GM12872 (cell line): ENCODE results near the gene AKNA.

Source experiments
- TF ChIP-seq, protein P1 (sequence below): IDR thresholded peaks from 3 replicates; pipeline ENCODE4 v1.5.1; 2011; ENCODE audit warnings: low read depth, mild to moderate bottlenecking, low read length, moderate library complexity; ENCODE audit not compliant: insufficient read depth

The AKNA gene

DNA sequence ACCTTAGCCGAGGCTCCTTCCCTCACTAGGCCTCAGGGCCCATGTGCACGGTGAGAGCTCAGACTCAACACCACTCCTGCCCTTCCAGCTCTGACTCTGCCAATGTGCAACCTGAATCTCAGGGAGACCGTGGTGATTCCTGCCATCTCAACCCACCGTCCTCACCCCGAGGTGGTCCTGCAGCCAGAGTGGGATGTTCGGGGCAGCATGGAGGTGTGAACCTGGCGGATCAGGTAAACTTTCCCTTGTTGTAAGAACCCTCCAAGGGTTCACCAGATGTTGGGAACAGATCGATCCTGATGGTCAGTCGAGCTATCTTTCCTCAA is 538 bp upstream of the AKNA start:
- TF ChIP-seq, protein P1, sequence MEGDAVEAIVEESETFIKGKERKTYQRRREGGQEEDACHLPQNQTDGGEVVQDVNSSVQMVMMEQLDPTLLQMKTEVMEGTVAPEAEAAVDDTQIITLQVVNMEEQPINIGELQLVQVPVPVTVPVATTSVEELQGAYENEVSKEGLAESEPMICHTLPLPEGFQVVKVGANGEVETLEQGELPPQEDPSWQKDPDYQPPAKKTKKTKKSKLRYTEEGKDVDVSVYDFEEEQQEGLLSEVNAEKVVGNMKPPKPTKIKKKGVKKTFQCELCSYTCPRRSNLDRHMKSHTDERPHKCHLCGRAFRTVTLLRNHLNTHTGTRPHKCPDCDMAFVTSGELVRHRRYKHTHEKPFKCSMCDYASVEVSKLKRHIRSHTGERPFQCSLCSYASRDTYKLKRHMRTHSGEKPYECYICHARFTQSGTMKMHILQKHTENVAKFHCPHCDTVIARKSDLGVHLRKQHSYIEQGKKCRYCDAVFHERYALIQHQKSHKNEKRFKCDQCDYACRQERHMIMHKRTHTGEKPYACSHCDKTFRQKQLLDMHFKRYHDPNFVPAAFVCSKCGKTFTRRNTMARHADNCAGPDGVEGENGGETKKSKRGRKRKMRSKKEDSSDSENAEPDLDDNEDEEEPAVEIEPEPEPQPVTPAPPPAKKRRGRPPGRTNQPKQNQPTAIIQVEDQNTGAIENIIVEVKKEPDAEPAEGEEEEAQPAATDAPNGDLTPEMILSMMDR: no peak

DNA sequence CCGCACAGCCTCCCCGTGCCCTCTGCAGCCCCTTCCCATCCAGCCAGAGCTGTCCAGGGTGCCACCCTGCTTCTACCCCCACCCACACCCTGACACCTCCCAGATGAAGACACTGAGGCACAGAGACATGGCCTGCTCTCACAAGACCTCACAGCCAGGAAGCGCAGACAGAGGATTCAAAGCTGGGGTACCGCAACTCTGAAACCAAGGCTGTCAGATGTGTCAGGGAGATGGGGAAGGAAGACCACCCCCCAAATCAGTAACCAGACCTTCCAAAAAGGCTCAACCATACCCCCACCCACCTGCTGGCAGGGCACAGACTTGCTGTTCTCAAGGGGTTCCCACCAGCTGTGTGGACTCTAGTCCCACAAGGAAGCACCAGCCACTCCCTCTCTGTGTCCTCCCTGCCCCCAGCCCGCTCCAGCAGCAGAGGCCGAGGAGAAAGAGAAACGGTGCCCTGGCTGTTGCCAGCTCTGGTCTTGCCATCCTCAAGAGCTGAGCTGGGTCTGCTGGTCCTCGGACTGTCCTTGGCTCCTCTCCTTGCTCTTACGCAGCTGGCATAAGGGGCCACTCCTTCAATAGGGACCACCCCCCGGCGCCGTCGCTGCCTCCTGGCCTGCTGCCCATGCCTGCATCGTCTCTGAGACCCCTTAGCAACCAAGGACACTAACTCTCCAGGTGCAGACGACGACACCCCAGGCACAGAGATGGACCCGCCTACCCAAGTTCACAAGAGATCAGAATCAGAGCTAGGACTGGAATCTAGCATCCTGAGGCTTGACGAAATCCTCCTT is 699 bp downstream of the AKNA start:
- TF ChIP-seq, protein P1: 0 out of 3 replicates have a peak, but pooled peaks have one; percentile 17

DNA sequence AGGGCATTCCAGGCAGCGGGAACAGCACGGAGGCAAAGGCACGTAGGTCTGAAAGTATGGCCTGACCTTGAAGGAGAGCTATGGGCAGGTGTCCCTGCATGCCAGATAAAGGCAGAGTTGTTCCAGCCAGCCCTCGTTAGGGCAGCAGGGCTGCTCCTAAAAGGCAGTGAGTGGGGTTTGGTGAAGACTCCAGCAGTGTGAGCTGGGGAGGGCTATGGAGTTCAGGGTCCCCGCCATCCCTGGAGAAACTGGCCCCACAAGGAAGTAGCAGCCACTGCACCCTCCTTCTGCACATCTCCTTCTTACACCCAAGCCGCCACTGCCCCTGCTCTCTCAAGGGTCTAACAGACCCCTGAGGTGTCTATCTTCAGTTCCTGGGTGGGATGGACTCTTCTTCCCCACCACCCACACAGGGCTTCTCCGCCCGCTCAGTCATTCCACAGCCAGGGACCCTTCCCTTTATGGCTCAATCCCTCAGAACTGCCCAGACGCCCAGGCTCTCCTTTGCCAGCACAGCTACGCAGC is 1.4 kb downstream of the AKNA start:
- TF ChIP-seq, protein P1: no peak

DNA sequence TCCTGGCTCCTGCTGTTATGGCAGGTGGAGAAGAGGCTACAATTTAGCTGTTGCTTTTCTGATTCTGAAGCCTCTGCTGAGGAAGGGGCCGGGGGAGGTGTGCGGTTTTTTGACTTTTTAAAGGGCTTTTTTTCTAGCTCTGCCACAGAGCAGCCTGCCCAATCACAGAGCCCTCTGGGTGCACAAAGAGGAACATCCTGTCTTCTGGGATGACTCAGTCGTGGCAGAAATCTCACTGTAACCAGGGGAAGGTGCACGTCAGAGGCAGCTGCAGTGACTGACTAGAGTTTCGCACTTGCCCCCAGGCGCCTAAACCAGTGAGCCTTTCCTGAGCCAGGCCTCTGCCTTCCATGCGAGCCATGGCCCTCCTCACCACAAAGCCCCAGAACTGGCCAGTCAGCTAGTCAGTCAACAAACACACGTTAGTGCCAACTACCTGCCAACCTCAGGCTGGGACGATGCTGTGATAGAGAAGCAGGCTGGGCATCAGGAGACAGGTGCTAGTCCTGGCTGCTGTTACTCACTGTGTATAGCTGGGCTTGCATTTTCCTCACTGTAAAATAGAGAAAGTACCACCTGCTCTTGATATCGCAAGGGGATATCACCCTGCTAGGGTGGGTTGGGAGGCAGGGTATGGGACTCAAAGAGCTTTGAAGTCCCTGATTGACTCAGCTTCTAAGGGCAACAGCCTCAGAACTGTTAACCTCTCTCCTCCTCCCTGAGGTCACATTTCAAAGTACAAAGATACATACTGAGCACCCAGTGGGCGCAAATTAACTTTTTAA is 2.2 kb downstream of the AKNA start:
- TF ChIP-seq, protein P1: no peak

DNA sequence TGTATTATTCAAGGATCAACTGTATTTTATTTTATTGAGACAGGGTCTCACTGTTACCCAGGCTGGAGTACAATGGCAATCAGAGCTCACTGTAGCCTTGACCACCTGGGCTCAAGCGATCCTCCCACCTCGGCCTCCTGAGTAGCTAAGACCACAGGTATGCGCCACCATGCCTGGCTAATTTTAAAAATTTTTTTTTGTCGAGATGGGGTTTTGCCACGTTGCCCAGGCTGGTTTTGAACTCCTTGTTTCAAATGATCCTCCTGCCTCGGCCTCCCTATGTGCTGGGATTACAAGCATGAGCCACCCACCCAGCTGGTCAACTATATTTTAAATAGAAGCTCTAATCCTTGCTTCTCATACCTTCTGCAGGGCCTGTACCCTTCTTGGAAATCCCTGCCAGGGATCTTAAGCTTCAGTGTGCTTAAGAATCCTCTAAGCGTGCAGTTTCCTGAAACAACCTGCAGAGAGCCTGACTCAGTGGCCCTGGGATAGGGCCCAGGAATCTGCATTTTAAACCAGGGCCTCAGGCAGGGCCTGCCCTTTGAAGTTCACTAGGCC is 2.9 kb downstream of the AKNA start:
- TF ChIP-seq, protein P1: peak; percentile 17; the same call in 1 of the 3 replicates

DNA sequence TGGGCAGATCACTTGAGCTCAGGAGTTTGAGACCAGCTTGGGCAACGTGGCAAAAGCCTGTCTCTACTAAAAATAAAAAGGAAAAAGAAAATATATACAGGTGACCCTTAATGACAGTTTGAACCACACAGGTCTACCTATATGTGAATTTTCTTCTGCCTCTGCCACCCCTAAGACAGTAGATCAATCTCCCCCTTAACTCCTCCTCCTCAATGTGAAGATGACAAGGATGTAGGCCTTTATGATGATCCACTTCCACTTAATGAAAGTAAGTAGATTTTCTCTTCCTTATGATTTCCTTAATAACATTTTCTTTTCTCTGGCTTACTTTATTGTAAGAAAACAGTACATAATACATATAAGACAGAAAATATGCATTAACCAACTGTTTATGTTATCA is 3.4 kb downstream of the AKNA start:
- TF ChIP-seq, protein P1: no peak
